Neural cell (in vitro differentiated cells): ENCODE data around the gene ZBTB11. TPM values are rescaled to one million over a fixed set of nuclear protein-coding genes. Genes with fewer than 3 reads are reported as not detected.
A peak's percentile ranks its signal among the peaks of the same experiment; 100 is the strongest.
"Not testable (repeated sequence)": the region's sequence is repeated elsewhere in the genome, so short reads cannot be mapped to it uniquely, and the experiment has no call there.

ENCODE experiments used
- H2AFZ ChIP-seq: fragments of 200-600, 300-800 bp; sonication (generic), shearing (Covaris generic); 2 replicates; pipeline ENCODE4 v1.6.0; 2014; ENCODE audit warnings: low read depth, mild to moderate bottlenecking, antibody characterized with exemption, low read length, moderate library complexity
- H3F3A ChIP-seq: fragments of 200-600 bp; shearing (Covaris generic); 2 replicates; pipeline ENCODE4 v1.6.1; 2016; ENCODE audit warnings: mild to moderate bottlenecking, moderate library complexity, mixed read lengths, antibody characterized with exemption, low read length; ENCODE audit not compliant: insufficient read depth, poor library complexity, severe bottlenecking
- H3K27ac ChIP-seq: fragments of 200-600, 300-800 bp; sonication (generic), shearing (Covaris generic); 2 replicates; pipeline ENCODE4 v1.5.1; 2014; ENCODE audit warnings: mild to moderate bottlenecking, low read length, moderate library complexity
- H3K27me3 ChIP-seq: fragments of 300-800, 200-600 bp; sonication (generic), shearing (Covaris generic); 2 replicates; pipeline ENCODE4 v1.6.0; 2014; ENCODE audit warnings: mild to moderate bottlenecking, low read depth, low read length, moderate library complexity; ENCODE audit not compliant: insufficient read depth
- H3K36me3 ChIP-seq: fragments of 300-800, 200-600 bp; sonication (generic), shearing (Covaris generic); 2 replicates; pipeline ENCODE4 v1.5.1; 2014; ENCODE audit warnings: mild to moderate bottlenecking, antibody characterized with exemption, low read length, moderate library complexity; ENCODE audit not compliant: insufficient read depth
- H3K4me2 ChIP-seq: fragments of 300-800, 200-600 bp; sonication (generic), shearing (Covaris generic); 2 replicates; pipeline ENCODE4 v1.6.0; 2014; ENCODE audit warnings: mild to moderate bottlenecking, low read length
- H3K4me3 ChIP-seq: fragments of 300-800, 200-600 bp; sonication (generic), shearing (Covaris generic); 2 replicates; pipeline ENCODE4 v1.5.1; 2014; ENCODE audit warnings: mild to moderate bottlenecking, low read length, moderate library complexity
- H3K79me2 ChIP-seq: fragments of 200-600 bp; shearing (Covaris generic); replicated peaks from 2 replicates; pipeline ENCODE4 v1.6.0; 2014; ENCODE audit warnings: mild to moderate bottlenecking, low read length, moderate library complexity; ENCODE audit not compliant: insufficient read depth
- H3K9ac ChIP-seq: fragments of 300-800, 200-600 bp; sonication (generic), shearing (Covaris generic); 2 replicates; pipeline ENCODE4 v1.6.1; 2016; ENCODE audit warnings: mild to moderate bottlenecking, low read length, mixed read lengths
- H3K9me2 ChIP-seq: fragments of 200-600 bp; shearing (Covaris generic); 2 replicates; pipeline ENCODE4 v1.6.1; 2016; ENCODE audit warnings: mild to moderate bottlenecking, low read length, mixed read lengths; ENCODE audit not compliant: insufficient read depth
- H3K9me3 ChIP-seq: fragments of 200-600, 300-800 bp; sonication (generic), shearing (Covaris generic); 2 replicates; pipeline ENCODE4 v1.6.1; 2016; ENCODE audit warnings: mild to moderate bottlenecking, mixed run types, low read length, moderate library complexity, mixed read lengths
- H4K20me1 ChIP-seq: fragments of 200-600 bp; shearing (Covaris generic); 2 replicates; pipeline ENCODE4 v1.6.1; 2016; ENCODE audit warnings: mild to moderate bottlenecking, mixed run types; ENCODE audit not compliant: insufficient read depth
- EP300 ChIP-seq: fragments of 450-650 bp; conservative IDR thresholded peaks from 2 replicates; pipeline ENCODE4 v1.6.1; 2014; ENCODE audit warnings: antibody characterized with exemption, mild to moderate bottlenecking, moderate library complexity; ENCODE audit not compliant: poor library complexity, severe bottlenecking
- EZH2 ChIP-seq: fragments of 200-600, 300-800 bp; shearing (Covaris generic), sonication (generic); IDR thresholded peaks from 2 replicates; pipeline ENCODE4 v1.6.1; 2014; ENCODE audit warnings: antibody characterized with exemption, low read length, borderline replicate concordance, mild to moderate bottlenecking; ENCODE audit not compliant: insufficient read depth, poor library complexity, severe bottlenecking
- MXI1 ChIP-seq: fragments of 450-650 bp; conservative IDR thresholded peaks from 2 replicates; pipeline ENCODE4 v1.6.1; 2014; ENCODE audit warnings: antibody characterized with exemption, mild to moderate bottlenecking; ENCODE audit not compliant: poor library complexity, severe bottlenecking
- POLR2AphosphoS5 ChIP-seq: IDR thresholded peaks from 2 replicates; pipeline ENCODE4 v1.6.1; 2012
- RAD21 ChIP-seq: fragments of 450-650 bp; conservative IDR thresholded peaks from 2 replicates; pipeline ENCODE4 v1.6.1; 2014; ENCODE audit warnings: antibody characterized with exemption, mild to moderate bottlenecking, moderate library complexity
- SMC3 ChIP-seq: fragments of 450-650 bp; conservative IDR thresholded peaks from 2 replicates; pipeline ENCODE4 v1.6.1; 2014; ENCODE audit warnings: antibody characterized with exemption, mild to moderate bottlenecking, moderate library complexity; ENCODE audit not compliant: poor library complexity
- TAF1 ChIP-seq: IDR thresholded peaks from 2 replicates; pipeline ENCODE4 v1.6.1; 2012; ENCODE audit warnings: low read depth
- polyA plus RNA-seq: library from polyadenylated mRNA; depleted of rRNA; stranded (reverse); fragments of >200 nt; gene quantifications from 2 replicates; pipeline ENCODE4 v1.2.3, GENCODE V29; 2014
- TF ChIP-seq, protein P1 (sequence below): fragments of 450-650 bp; IDR thresholded peaks from 2 replicates; pipeline ENCODE4 v1.5.1; 2014; ENCODE audit warnings: antibody characterized with exemption, mild to moderate bottlenecking, moderate library complexity; ENCODE audit not compliant: poor library complexity, severe bottlenecking
- TF ChIP-seq, protein P2 (sequence below): IDR thresholded peaks from 2 replicates; pipeline ENCODE4 v1.6.1; 2012; ENCODE audit warnings: borderline replicate concordance

Gene ZBTB11
- polyA plus RNA-seq, 1 donor from 2014 or later: 23.5 TPM

GRCh38 chr3:101685050-101685400 lies 8.1 kb upstream of the ZBTB11 start:
- peak overlapping the region; percentile 97 for H3K9ac ChIP-seq
- TF ChIP-seq EP300 (no peak), RAD21 (no peak), POLR2AphosphoS5 (no peak), SMC3 (no peak), TAF1 (no peak), EZH2 (no peak)
- TF ChIP-seq, protein P1, sequence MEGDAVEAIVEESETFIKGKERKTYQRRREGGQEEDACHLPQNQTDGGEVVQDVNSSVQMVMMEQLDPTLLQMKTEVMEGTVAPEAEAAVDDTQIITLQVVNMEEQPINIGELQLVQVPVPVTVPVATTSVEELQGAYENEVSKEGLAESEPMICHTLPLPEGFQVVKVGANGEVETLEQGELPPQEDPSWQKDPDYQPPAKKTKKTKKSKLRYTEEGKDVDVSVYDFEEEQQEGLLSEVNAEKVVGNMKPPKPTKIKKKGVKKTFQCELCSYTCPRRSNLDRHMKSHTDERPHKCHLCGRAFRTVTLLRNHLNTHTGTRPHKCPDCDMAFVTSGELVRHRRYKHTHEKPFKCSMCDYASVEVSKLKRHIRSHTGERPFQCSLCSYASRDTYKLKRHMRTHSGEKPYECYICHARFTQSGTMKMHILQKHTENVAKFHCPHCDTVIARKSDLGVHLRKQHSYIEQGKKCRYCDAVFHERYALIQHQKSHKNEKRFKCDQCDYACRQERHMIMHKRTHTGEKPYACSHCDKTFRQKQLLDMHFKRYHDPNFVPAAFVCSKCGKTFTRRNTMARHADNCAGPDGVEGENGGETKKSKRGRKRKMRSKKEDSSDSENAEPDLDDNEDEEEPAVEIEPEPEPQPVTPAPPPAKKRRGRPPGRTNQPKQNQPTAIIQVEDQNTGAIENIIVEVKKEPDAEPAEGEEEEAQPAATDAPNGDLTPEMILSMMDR: no peak
- TF ChIP-seq, protein P2, sequence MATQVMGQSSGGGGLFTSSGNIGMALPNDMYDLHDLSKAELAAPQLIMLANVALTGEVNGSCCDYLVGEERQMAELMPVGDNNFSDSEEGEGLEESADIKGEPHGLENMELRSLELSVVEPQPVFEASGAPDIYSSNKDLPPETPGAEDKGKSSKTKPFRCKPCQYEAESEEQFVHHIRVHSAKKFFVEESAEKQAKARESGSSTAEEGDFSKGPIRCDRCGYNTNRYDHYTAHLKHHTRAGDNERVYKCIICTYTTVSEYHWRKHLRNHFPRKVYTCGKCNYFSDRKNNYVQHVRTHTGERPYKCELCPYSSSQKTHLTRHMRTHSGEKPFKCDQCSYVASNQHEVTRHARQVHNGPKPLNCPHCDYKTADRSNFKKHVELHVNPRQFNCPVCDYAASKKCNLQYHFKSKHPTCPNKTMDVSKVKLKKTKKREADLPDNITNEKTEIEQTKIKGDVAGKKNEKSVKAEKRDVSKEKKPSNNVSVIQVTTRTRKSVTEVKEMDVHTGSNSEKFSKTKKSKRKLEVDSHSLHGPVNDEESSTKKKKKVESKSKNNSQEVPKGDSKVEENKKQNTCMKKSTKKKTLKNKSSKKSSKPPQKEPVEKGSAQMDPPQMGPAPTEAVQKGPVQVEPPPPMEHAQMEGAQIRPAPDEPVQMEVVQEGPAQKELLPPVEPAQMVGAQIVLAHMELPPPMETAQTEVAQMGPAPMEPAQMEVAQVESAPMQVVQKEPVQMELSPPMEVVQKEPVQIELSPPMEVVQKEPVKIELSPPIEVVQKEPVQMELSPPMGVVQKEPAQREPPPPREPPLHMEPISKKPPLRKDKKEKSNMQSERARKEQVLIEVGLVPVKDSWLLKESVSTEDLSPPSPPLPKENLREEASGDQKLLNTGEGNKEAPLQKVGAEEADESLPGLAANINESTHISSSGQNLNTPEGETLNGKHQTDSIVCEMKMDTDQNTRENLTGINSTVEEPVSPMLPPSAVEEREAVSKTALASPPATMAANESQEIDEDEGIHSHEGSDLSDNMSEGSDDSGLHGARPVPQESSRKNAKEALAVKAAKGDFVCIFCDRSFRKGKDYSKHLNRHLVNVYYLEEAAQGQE: no peak
- peak overlapping the region; percentile 86 for H3K4me2 ChIP-seq
- H3K27ac ChIP-seq: peak overlapping the region; percentile 98
- H3K9me2 ChIP-seq: no peaks in the 10 kb centered on the region
- H3K36me3 ChIP-seq: peaks cover 11% of the 10 kb centered on the region
- peaks cover 42% of the 10 kb centered on the region for H3K79me2 ChIP-seq
- H2AFZ ChIP-seq: no peak overlapping the region
- H3K9me3 ChIP-seq: no peaks in the 10 kb centered on the region
- H4K20me1 ChIP-seq: no peaks in the 10 kb centered on the region
- H3F3A ChIP-seq: no peaks in the 10 kb centered on the region
- peak overlapping the region; percentile 91 for H3K4me3 ChIP-seq
- no peaks in the 10 kb centered on the region for H3K27me3 ChIP-seq

GRCh38 chr3:101680466-101680865 lies 3.5 kb upstream of the ZBTB11 start:
- no peak for TF ChIP-seq MXI1
- no peak for TF ChIP-seq RAD21
- no peak for TF ChIP-seq TAF1
- TF ChIP-seq, protein P1: no peak
- no peak for TF ChIP-seq EP300
- Histone ChIP-seq H3K27me3 (no peaks in the 10 kb centered on the region), H3K79me2 (peaks cover 30% of the 10 kb centered on the region), H3K9me2 (no peaks in the 10 kb centered on the region), H3K27ac (no peak overlapping the region), H3K4me3 (no peak overlapping the region), H4K20me1 (no peaks in the 10 kb centered on the region), H2AFZ (no peak overlapping the region), H3K36me3 (peaks cover 12% of the 10 kb centered on the region), H3F3A (peaks cover 4% of the 10 kb centered on the region), H3K9ac (no peak overlapping the region), H3K4me2 (no peak overlapping the region), H3K9me3 (no peaks in the 10 kb centered on the region)

GRCh38 chr3:101678837-101679236 lies 1.9 kb upstream of the ZBTB11 start:
- H3K27ac ChIP-seq, H3K9me2 ChIP-seq, H3K9ac ChIP-seq, H3K4me2 ChIP-seq, H3K27me3 ChIP-seq, H3F3A ChIP-seq, H4K20me1 ChIP-seq, H3K4me3 ChIP-seq, H2AFZ ChIP-seq, H3K9me3 ChIP-seq: not testable (repeated sequence)
- H3K79me2 ChIP-seq: peaks cover 30% of the 10 kb centered on the region
- peaks cover 12% of the 10 kb centered on the region for H3K36me3 ChIP-seq
